ENCODE data around the gene FCER1G. TPM values are rescaled to one million over a fixed set of nuclear protein-coding genes. Genes with fewer than 3 reads are reported as not detected.

FCER1G gene
- total and polyA plus RNA-seq, 4 donors: 25.4 to 77.1 (median 39.3) TPM

GRCh38 chr1:161230762-161231161 is 15.7 kb downstream of the FCER1G start:
- WGBS: 96% methylated on average over 7 of the region's 7 CpGs
- no peak for DNase-seq (ENCODE audit: low spot score)
- Histone ChIP-seq H3K27ac (ENCODE audit: low read depth in 1 of 2, low read length in 2 of 2) (no peak overlapping the region), H3K9ac (ENCODE audit: low read depth in 1 of 2, low read length in 2 of 2) (no peak overlapping the region), H3K4me1 (ENCODE audit: control insufficient read depth in 4 of 4, insufficient read depth in 4 of 4, low read length in 3 of 4) (peaks cover 0 to 45% (median 27%) of the 10 kb centered on the region in 4 donors), H3K4me3 (ENCODE audit: low read depth in 1 of 3, low read length in 3 of 3) (no peak overlapping the region), H3K36me3 (ENCODE audit: control insufficient read depth in 4 of 4, insufficient read depth in 3 of 4, low read depth in 1 of 4, low read length in 3 of 4) (peaks cover 7 to 47% (median 27%) of the 10 kb centered on the region in 4 donors), H3K27me3 (ENCODE audit: control insufficient read depth in 4 of 4, insufficient read depth in 4 of 4, low read length in 3 of 4) (no peaks in the 10 kb centered on the region), H3K9me3 (ENCODE audit: control insufficient read depth in 4 of 4, low read length in 3 of 4) (no peaks in the 10 kb centered on the region)
- TF ChIP-seq JUND (IDR thresholded peaks at IDR 0.05) (no peak), NR2F2 (IDR thresholded peaks at IDR 0.05) (no peak), HNF4A (conservative IDR thresholded peaks at IDR 0.05) (no peak), FOXA2 (IDR thresholded peaks at IDR 0.05) (no peak), RXRA (IDR thresholded peaks at IDR 0.05) (no peak), EGR1 (IDR thresholded peaks at IDR 0.05; ENCODE audit: low read depth in 2 of 2) (no peak), GABPA (IDR thresholded peaks at IDR 0.05 in 1 of 2, conservative IDR thresholded peaks at IDR 0.05 in 1 of 2) (no peak), FOXA1 (IDR thresholded peaks at IDR 0.05) (no peak), HNF4G (IDR thresholded peaks at IDR 0.05) (no peak), ATF3 (IDR thresholded peaks at IDR 0.05) (no peak), CTCF (IDR thresholded peaks at IDR 0.05; ENCODE audit: low read depth, low read length, missing input control) (no peak)

- Histone ChIP-seq H3K9me3 (ENCODE audit: control insufficient read depth in 4 of 4, low read length in 3 of 4) (no peaks in the 10 kb centered on the region), H3K27me3 (ENCODE audit: control insufficient read depth in 4 of 4, insufficient read depth in 4 of 4, low read length in 3 of 4) (no peaks in the 10 kb centered on the region), H3K27ac (ENCODE audit: low read depth in 1 of 2, low read length in 2 of 2) (no peak overlapping the region), H3K9ac (ENCODE audit: low read depth in 1 of 2, low read length in 2 of 2) (no peak overlapping the region), H3K36me3 (ENCODE audit: control insufficient read depth in 4 of 4, insufficient read depth in 3 of 4, low read depth in 1 of 4, low read length in 3 of 4) (peaks cover 7 to 47% (median 27%) of the 10 kb centered on the region in 4 donors), H3K4me3 (ENCODE audit: low read depth in 1 of 3, low read length in 3 of 3) (no peak overlapping the region), H3K4me1 (ENCODE audit: control insufficient read depth in 4 of 4, insufficient read depth in 4 of 4, low read length in 3 of 4) (peaks cover 0 to 35% (median 16%) of the 10 kb centered on the region in 4 donors)
- 92% methylated on average over 9 of the region's 9 CpGs for WGBS
- DNase-seq (ENCODE audit: low spot score): no peak
- no peak for TF ChIP-seq REST (IDR thresholded peaks at IDR 0.05)
- no peak for TF ChIP-seq MAX (IDR thresholded peaks at IDR 0.05)
- no peak for TF ChIP-seq HNF4A (conservative IDR thresholded peaks at IDR 0.05)
- no peak for TF ChIP-seq RAD21 (IDR thresholded peaks at IDR 0.05)
- no peak for TF ChIP-seq GABPA (IDR thresholded peaks at IDR 0.05 in 1 of 2, conservative IDR thresholded peaks at IDR 0.05 in 1 of 2)
- TF ChIP-seq FOXA2 (IDR thresholded peaks at IDR 0.05): no peak
- no peak for TF ChIP-seq RXRA (IDR thresholded peaks at IDR 0.05)
- no peak for TF ChIP-seq EGR1 (IDR thresholded peaks at IDR 0.05; ENCODE audit: low read depth in 2 of 2)
- no peak for TF ChIP-seq CTCF (IDR thresholded peaks at IDR 0.05; ENCODE audit: low read depth, low read length, missing input control)
- no peak for TF ChIP-seq NR2F2 (IDR thresholded peaks at IDR 0.05)
- TF ChIP-seq FOXA1 (IDR thresholded peaks at IDR 0.05): no peak
- TF ChIP-seq SP1 (IDR thresholded peaks at IDR 0.05): no peak
- no peak for TF ChIP-seq TAF1 (conservative IDR thresholded peaks at IDR 0.05)
- no peak for TF ChIP-seq HNF4G (IDR thresholded peaks at IDR 0.05)
Measured at GRCh38 chr1:161233102-161233501, 18.0 kb downstream of the FCER1G start.
